GM19238 (cell line): Measurements from ENCODE around the gene GAS6.
"Not testable (repeated sequence)": the region's sequence is repeated elsewhere in the genome, so short reads cannot be mapped to it uniquely, and the experiment has no call there.

Experiments used
- DNase-seq: peaks from one replicate; pipeline ENCODE4 v3.0.0; 2011; ENCODE audit warnings: low spot score; ENCODE audit not compliant: insufficient read length

GAS6 gene

DNA sequence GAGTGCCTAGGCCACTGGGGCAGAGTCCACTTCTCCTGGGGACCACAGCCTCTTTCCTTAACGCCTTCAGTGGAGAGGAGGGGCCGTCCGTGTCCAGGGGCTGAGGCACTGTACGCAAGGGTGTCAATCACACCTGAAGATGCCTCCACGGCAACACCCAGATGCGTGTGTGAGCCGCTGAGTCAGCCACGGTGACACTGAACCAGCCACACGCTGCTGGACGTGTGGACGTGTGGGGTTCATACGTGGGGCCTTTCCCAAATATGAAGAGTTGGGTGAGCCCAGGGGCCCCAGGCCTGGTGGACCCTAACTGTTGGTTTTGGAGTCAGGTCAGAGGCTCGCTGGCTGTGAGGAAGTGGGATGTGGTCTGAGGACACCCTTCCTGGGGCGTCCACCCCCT lies 53.2 kb downstream of the GAS6 start:
- DNase-seq, result no peak

DNA sequence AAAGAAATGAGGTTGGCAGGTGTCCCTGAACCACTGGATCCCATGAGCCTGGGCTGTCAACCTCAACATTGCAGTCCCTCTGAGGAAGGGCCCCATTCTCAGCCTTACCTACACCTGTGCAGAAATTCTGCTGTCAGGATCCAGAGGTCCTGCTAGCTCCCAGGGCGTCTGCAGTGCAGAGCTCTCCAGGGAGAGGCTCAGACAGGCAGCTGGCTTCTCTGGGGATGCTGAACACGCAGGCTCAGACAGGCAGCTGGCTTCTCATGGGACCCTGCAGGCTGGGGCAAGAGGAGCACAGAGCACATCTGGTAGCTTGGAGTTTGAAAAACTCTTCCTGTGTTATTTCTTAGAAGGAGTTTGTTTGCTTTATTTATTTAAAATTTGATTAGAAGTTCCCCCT lies 53.9 kb downstream of the GAS6 start:
- DNase-seq, result no peak

DNA sequence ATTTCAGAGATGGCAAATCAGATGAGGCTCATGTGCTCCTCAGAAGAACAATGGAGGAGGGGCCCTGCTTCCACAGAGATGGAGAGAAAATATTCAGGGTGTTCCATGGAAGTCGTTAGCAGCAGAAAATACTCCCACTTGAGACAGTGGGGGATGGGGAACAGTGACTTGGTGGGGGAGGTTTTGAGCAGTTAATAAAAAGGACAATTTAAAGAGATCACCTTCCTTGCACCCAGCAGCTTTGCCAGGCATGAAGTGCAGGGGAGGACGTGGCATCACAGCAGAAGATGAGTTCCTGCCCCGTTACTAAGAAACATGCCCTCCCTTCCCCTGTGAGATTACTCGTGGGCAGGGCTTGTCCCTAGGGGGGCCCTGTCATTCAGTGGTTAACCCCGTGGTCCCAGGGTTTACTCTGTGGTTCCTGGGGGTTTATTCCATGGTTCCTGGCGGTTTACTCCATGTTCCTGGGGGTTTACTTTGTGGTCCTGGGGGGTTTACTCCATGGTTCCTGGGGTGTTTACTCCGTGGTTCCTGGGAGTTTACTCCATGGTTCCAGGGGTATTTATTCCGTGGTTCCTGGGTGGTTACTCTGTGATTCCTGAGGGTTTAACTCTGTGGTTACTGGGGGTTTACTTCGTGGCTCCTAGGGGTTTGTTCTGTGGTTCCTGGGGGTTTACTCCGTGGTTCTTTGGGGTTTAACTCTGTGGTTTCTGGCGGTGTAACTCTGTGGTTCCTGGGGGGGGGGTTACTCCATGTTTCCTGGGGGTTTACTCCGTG lies 55.6 kb downstream of the GAS6 start:
- no peak for DNase-seq

DNA sequence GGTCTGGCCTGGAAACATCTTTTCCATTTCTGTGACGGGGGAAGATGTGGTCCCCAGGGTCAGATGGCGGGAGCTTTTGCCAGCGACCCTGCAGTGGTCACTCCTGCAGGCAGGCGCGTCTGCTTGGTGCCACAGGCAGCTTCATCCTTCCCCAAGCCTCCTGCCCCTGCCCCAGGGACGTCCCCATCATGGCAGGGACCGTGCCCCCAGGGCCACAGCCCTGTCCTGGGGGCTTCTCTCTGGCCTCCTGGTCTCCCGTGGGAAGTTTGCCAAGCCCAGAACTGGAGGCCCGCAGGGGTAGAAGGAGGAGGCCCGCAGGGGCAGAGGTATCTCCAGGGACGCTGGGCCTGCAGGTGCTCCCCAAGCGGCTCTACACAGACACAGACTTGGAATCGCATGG lies 57.4 kb downstream of the GAS6 start:
- no peak for DNase-seq

DNA sequence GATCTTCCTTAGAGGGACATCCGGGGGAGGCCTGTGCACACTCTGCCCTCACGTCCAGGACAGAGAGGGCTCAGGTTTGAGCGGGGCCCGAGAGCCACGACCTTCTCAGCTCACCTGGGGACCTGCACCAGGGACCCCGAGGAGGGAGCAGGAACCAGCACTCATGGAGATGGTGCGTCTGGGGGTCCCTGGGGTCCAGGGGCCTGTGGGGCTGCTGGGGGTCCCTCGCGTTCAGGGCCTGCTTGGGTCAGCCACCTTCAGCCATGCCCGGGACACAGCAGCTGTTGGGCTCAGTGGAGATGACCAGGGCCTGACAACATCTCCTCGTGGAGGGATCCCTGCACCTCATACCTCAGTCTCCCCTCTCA lies 57.8 kb downstream of the GAS6 start:
- no peak for DNase-seq

DNA sequence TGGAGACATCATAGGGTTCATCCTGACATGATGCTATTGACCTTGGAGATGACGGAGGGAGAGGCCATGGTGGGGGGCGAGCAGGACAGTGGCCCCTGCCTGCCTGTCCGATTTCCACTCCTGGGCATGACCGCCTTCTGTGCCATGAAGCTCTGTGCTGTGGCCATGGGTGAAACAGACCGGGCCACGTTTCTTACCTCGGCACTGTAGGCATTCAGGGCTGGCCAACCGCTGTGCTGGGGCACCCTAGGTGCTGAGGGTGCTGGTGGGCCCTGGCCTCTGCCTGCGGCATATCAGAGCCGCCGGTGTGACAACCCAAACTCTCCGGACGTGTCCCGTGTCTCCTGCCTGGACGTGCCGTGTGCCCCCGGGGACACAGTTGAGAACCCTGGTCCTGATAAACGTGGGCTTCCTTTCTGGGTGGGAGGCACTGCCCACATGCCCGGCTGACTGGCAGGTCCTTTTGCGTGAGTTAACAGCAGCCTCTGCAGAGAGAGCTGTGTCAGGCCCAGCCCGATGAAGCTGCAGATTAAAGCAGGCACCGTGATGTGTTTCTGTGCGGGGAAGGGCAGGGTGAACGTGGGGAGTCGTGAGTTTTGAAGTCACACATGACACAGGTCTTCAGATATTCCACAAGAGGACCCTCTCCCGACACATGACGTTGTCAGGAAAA lies 58.3 kb downstream of the GAS6 start:
- DNase-seq, result no peak

DNA sequence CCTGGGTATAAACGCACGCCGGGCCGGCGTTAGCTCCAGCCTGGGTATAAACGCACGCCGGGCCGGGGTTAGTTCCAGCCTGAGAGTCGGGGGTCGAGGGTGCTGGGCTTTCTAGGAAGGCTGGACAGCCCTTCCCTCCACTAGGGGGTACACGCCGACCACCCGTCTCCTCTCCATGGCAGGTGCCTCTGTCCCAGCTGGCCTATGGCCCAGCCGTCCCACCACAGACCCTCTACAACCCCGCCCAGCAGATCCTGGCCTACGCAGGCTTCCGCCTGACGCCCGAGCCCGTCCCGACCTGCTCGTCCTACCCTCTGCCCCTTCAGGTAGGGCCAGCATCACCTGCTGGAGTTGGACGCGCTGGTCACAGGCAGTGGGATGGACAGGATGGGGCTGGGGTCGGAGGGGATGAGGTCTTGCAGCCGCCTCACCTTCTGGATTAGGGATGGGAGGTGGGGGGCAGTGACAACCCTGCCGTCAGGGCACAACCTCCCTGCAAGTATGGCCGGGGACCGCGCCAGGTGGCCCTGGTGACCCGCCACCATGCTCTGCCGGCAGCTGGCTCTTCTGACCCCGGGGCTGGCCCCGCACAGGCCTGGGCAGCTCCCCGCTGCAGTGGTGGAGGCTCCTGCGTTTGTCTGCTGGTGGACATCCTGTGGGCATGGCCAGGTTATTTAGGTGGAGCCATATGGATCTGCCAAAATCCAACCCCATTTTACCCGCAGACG lies 59.0 kb downstream of the GAS6 start:
- DNase-seq, result no peak

DNA sequence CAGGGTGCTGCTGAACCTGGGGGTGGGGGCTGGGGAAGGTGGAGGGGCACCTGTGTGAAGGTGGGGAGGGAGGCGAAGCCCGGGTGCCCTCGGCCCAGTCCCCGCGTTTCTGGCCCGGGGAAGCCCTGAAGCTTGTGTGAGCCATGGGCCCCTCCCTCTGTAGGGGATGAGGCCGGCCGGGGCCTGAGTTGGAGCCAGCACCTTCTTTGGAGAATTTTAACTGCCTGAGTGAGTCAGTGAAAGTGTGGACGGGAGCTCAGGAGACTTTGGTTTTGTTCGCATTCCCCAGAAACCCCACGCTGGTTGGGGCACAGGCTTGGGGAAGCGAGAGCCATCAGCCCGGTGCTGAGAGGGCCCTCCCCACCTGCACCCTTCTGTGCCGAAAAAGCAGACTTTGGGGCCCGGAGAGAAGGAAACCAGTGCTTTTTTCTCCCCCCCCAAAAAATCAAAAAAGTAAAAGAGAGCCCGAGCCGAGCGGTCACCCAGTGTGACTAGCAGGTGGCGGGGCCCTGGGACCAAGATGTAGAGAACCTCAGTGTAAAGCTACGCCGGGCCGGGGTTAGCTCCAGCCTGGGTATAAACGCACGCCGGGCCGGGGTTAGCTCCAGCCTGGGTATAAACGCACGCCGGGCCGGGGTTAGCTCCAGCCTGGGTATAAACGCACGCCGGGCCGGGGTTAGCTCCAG lies 59.7 kb downstream of the GAS6 start:
- DNase-seq, result no peak

DNA sequence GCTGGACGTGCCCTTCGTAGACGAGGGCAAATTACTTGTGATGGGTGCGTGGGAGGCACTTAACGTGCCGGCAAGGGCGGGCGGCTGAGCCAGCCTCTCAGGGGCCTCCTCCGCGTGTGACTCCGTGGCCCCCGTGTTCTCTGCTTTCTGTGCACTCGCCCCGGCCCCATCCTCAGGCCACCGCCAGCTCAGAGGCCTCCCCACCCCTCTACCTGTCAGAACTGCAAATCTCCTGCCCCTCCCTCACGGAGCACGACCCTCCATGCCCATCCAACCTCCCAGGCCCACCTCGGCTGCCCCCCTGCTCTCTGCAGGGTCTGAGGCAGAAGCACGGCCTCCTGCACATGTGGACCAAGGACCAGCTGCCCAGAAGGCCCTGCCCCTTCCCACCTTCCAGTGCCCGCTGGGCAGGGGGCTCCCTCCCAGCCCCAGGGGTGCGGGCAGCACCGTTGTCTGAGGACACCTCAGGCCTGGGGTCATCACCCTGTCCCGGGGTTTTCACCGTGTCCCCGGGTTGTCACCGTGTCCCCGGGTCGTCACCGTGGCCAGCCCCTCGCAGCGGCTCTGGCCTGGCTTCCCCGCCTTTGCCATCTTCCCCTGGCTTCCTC lies 60.4 kb downstream of the GAS6 start:
- DNase-seq, result no peak

DNA sequence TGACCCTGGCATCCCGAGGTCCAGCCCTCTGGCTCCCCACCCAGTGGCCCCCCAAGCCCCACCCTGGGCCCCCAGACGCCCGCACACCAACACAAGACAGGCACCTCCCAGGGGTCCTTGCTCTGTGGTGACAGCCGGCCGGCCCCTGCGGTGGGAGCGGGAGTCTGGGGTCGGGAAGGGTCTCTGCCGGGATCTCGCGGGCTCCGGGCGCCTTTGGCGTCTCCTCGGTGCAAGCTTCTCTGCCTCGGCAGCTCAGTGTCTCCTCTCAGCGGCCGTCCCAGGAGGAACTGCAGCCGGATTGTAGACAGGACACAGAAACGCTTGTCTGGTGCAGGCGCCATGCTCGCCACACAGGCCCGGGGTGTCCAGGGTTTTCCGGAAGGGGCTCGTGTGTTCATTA lies 61.1 kb downstream of the GAS6 start:
- DNase-seq, result no peak

DNA sequence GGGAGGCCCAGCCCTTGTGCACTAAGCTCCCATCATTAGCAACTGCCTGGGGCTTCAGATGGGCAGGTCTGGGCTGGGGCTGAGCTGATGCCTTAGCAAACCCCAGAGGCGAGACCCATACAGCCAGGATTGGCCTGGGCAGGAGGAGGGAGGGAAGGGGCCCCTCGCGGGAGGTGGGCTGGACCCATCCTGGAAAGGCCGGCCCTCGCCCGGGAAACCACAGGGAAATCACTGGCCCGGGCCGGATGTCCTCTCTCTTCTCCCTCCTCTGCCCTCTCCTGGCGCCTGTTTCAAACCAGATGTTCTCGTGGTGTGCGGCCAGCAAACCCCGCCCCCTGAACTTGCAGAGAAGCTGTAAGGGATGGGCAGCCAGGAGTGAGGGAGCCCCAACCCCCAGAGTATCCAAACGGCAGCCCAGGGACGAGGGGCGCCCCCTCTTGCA lies 61.8 kb downstream of the GAS6 start:
- no peak for DNase-seq

DNA sequence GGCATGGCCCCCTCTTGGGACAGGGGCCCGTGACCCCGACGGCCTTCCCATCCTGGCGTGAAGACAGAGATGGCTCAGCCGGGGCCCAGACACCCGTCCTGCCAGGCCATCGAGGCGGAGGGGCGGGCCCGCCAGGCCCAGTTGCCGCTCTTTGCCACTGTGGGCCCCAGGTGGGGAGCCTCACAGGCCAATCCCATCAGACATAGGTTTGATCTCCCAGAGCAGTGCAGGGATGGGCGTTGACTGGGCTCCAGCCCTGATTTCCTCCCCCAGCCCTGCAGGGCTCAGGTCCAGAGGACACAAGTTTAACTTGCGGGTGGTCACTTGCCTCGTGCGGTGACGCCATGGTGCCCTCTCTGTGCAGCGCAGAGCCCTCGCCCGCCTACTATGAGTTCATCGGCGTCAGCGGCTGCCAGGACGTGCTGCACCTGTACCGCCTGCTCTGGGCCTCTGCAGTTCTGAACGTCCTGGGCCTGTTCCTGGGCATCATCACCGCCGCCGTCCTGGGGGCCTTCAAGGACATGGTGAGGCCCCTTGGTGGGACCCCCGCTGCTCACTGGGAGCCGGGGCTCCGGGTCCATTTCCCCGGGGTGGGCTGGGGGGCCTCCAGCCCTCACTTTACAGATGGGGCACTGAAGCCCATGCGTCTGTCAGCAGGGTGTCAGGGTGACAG lies 62.5 kb downstream of the GAS6 start:
- no peak for DNase-seq

DNA sequence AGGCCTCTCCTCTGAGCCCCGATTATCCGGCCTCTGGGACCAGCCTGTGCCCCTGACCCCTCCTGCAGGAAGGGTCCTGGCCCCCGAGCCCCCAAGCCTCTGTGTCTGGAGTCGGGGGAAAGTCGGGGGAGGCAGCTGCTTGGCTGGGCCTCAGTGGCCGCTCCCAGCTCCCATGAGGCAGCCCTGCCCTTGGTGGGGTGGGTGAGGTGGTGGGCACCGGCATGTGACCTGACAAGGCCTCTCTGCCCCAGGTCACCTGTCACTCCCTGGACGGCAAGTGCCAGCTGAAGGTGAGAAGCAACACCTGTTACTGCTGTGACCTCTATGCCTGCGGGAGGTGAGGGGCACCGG lies 63.3 kb downstream of the GAS6 start:
- no peak for DNase-seq

DNA sequence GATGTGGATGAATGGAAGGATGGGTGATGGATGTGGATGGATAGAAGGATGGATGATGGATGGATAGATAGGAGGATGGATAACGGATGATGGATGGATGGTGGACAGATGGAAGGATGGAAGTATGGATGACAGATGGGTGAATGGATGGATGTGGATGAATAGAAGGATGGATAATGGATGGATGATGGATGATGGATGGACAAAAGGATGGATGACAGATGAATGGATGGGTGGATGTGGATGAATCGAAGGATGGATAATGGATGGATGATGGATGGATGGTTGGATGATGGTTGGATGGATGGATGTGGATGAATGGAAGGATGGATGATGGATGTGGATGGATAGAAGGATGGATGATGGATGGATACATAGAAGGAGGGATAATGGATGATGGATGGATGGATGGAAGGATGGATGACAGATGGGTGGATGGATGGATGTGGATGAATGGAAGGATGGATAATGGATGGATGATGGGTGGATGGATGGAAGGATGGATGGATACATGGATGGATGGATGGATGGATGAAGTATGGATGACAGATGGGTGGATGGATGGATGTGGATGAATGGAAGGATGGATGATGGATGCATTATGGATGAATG lies 65.6 kb downstream of the GAS6 start:
- no peak for DNase-seq

DNA sequence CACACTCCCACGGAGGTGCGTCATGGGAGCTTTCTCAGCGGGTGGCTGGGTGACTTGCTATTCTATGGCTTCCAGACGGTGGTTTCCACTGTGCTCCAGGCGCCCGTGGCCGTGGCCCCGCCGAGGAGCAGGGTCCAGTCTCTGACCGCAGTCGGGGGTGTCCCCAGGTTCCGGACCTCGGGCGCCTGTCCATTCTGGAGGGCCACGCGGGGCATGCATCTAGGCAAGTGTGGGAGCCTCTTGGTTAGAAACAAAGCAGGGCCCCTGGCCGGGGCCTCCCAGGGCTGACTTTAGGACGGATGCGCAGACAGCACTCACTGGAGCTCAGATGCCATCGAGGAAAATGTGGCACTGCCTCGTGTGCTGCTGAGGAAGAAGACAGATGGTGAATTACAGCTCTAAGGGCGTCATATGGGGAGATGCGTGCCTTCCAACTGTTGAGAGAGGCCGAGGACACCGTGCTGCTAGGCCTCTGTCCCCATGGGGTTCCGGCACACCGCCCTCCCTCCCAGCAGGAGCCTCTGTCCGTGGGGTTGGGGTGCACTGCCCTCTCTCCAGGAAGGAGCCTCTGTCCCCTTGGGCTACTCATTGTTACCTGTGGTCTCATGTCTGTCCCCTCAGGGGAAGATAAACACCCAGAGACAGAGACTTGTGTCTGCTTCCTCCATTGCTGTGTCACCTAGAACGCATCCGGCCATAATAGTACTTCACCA lies 66.8 kb downstream of the GAS6 start:
- no peak for DNase-seq

DNA sequence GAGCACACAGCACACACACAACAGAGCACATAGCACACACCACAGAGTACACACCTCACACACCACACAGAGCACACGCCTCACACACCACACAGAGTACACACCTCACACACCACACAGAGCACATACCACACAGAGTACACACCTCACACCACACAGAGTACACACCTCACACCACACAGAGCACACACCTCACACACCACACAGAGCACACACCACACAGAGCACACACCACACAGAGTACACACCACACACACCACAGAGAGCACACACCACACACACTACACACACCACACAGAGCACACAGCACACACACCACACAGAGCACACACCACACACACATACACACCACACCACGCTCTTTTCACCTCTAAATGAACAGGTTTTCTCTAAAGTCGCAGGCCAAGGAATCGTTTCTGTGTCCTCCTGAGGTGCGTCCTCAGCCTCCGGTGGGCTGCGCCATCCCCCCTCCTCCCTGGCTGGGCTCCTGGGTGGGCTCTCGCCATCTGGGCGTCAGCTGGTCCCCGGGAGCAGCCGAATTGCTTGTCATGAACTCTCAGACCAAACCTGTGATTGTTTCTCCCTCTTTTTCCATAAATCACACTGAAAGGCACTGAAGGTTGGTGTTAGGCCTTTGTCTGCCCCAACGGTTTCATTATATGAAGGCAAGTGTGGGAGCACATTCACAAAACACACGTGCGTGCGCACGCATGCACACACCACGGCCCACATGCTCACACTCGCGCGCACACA lies 67.5 kb downstream of the GAS6 start:
- DNase-seq, result no peak

DNA sequence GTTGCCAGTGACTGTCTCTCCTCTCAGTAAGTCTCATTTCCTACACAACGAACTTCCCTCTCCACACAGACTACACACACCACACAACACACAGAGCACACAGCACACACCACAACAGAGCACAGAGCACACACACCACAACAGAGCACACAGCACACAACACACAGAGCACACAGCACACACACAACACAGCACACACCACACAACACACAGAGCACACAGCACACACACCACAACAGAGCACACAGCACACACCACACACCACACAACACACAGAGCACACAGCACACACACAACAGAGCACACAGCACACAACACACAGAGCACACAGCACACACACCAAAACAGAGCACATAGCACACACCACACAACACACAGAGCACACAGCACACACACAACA lies 68.5 kb downstream of the GAS6 start:
- DNase-seq, result not testable (repeated sequence)

DNA sequence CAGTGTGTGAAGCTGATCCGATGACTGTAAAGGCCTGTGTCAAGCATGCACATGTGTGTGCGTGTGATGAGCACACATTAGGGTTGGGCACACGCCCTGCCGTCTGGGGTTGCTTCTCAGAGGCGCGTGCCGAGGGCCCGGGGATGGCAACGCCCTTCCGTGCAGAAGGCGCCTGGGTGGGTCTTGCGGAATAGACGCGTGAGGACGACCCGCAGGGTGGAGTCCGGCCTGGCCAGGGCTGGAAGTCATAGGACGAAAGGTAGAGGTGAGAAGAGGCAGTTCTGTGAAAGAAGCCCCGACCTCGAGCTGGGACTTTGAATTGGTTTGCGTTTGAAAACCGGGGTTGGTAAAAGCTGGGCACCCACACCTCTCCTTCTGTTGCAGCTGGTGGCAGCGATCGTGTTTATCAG lies 69.1 kb downstream of the GAS6 start:
- no peak for DNase-seq

DNA sequence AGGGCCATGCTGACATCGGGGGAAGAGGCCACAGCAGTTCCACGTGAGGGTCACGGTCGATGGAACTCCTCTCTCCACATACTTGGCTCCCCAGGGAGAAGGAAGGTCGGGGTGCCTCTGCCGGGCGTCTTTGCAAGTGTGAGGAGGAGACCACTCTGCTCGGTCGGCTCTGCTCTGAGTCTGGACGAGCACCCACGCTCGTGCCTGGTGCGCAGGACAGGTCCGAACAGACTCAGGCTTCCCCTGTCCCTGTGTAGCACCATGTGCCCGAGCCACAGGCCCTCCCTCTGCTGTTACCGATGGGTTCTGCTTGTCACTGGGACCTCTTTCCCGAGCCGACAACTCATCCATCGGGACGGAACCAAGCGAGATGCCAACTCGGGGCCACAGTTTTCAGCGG lies 69.8 kb downstream of the GAS6 start:
- DNase-seq, result no peak
